ENCODE results near the gene GC. TPM values are rescaled to one million over a fixed set of nuclear protein-coding genes. Genes with fewer than 3 reads are reported as not detected.

GC gene
- total and polyA plus RNA-seq, 4 donors: 0.75 TPM; not detected in 3

- H3K36me3 ChIP-seq (ENCODE audit: control insufficient read depth in 1 of 2, insufficient read depth in 2 of 2, low read length in 1 of 2): no peaks in the 10 kb centered on the region
- no peak for ATAC-seq (ENCODE audit: low FRiP score)
- no peaks in the 10 kb centered on the region for H3K27me3 ChIP-seq (ENCODE audit: control insufficient read depth in 1 of 2, insufficient read depth in 2 of 2, low read length in 1 of 2)
- no peak for DNase-seq
- no peaks in the 10 kb centered on the region for H3K9me3 ChIP-seq (ENCODE audit: control insufficient read depth, low read length)
- H3K4me1 ChIP-seq (ENCODE audit: control insufficient read depth in 1 of 2, insufficient read depth in 2 of 2, low read length in 2 of 2): no peaks in the 10 kb centered on the region
- intact Hi-C loops (cut with DNase I): loop anchor here (5.0 kb wide), 1 partner anchor 523 kb away; no protein-coding TSS in a partner anchor
- no peak overlapping the region for H3K27ac ChIP-seq (ENCODE audit: low read depth in 1 of 2, low read length in 2 of 2)
- no peak overlapping the region for H3K4me3 ChIP-seq (ENCODE audit: low read length in 2 of 2)
- 33 to 43% methylated on average over 1 of the region's 1 CpG for WGBS, 2 donors
These were observed 73.9 kb downstream of the GC start for GRCh38 chr4:71709961-71710360.

GRCh38 chr4:71698141-71698540 lies 85.7 kb downstream of the GC start:
- Histone ChIP-seq H3K4me3 (ENCODE audit: low read length in 2 of 2) (no peak overlapping the region), H3K4me1 (ENCODE audit: control insufficient read depth in 1 of 2, insufficient read depth in 2 of 2, low read length in 2 of 2) (no peaks in the 10 kb centered on the region), H3K36me3 (ENCODE audit: control insufficient read depth in 1 of 2, insufficient read depth in 2 of 2, low read length in 1 of 2) (no peaks in the 10 kb centered on the region), H3K27me3 (ENCODE audit: control insufficient read depth in 1 of 2, insufficient read depth in 2 of 2, low read length in 1 of 2) (no peaks in the 10 kb centered on the region), H3K9me3 (ENCODE audit: control insufficient read depth, low read length) (no peaks in the 10 kb centered on the region), H3K27ac (ENCODE audit: low read depth in 1 of 2, low read length in 2 of 2) (no peak overlapping the region)
- WGBS, 2 donors: 92 to 95% methylated on average over 2 of the region's 2 CpGs
- no peak for DNase-seq
- intact Hi-C loops (cut with DNase I): no loop called here
- ATAC-seq (ENCODE audit: low FRiP score): no peak

- intact Hi-C loops (cut with DNase I): no loop called here
These were observed 86.8 kb downstream of the GC start for GRCh38 chr4:71697031-71697430.

GRCh38 chr4:71694961-71695360 lies 88.9 kb downstream of the GC start:
- WGBS, 2 donors: 60 to 64% methylated on average over 5 of the region's 5 CpGs
- no peak for DNase-seq
- no peak for ATAC-seq (ENCODE audit: low FRiP score)

More at GRCh38 chr4:71697031-71697430, 86.8 kb downstream of the GC start:
- no peaks in the 10 kb centered on the region for H3K27me3 ChIP-seq (ENCODE audit: control insufficient read depth in 1 of 2, insufficient read depth in 2 of 2, low read length in 1 of 2)
- WGBS, 2 donors: 80 to 90% methylated on average over 4 of the region's 4 CpGs
- no peak overlapping the region for H3K4me3 ChIP-seq (ENCODE audit: low read length in 2 of 2)
- no peak overlapping the region for H3K27ac ChIP-seq (ENCODE audit: low read depth in 1 of 2, low read length in 2 of 2)
- H3K36me3 ChIP-seq (ENCODE audit: control insufficient read depth in 1 of 2, insufficient read depth in 2 of 2, low read length in 1 of 2): no peaks in the 10 kb centered on the region
- DNase-seq: no peak
- no peak for ATAC-seq (ENCODE audit: low FRiP score)
- H3K9me3 ChIP-seq (ENCODE audit: control insufficient read depth, low read length): no peaks in the 10 kb centered on the region
- H3K4me1 ChIP-seq (ENCODE audit: control insufficient read depth in 1 of 2, insufficient read depth in 2 of 2, low read length in 2 of 2): no peaks in the 10 kb centered on the region

GRCh38 chr4:71692963-71693362 lies 90.9 kb downstream of the GC start:
- no peaks in the 10 kb centered on the region for H3K27me3 ChIP-seq (ENCODE audit: control insufficient read depth in 1 of 2, insufficient read depth in 2 of 2, low read length in 1 of 2)
- no peaks in the 10 kb centered on the region for H3K4me1 ChIP-seq (ENCODE audit: control insufficient read depth in 1 of 2, insufficient read depth in 2 of 2, low read length in 2 of 2)
- intact Hi-C loops (cut with DNase I): no loop called here
- no peak overlapping the region for H3K27ac ChIP-seq (ENCODE audit: low read depth in 1 of 2, low read length in 2 of 2)
- 94 to 95% methylated on average over 1 of the region's 1 CpG for WGBS, 2 donors
- no peak for DNase-seq
- ATAC-seq (ENCODE audit: low FRiP score): no peak
- H3K4me3 ChIP-seq (ENCODE audit: low read length in 2 of 2): no peak overlapping the region
- no peaks in the 10 kb centered on the region for H3K9me3 ChIP-seq (ENCODE audit: control insufficient read depth, low read length)
- no peaks in the 10 kb centered on the region for H3K36me3 ChIP-seq (ENCODE audit: control insufficient read depth in 1 of 2, insufficient read depth in 2 of 2, low read length in 1 of 2)

More at GRCh38 chr4:71694961-71695360, 88.9 kb downstream of the GC start:
- Histone ChIP-seq H3K9me3 (ENCODE audit: control insufficient read depth, low read length) (no peaks in the 10 kb centered on the region), H3K27me3 (ENCODE audit: control insufficient read depth in 1 of 2, insufficient read depth in 2 of 2, low read length in 1 of 2) (no peaks in the 10 kb centered on the region), H3K4me1 (ENCODE audit: control insufficient read depth in 1 of 2, insufficient read depth in 2 of 2, low read length in 2 of 2) (no peaks in the 10 kb centered on the region), H3K36me3 (ENCODE audit: control insufficient read depth in 1 of 2, insufficient read depth in 2 of 2, low read length in 1 of 2) (no peaks in the 10 kb centered on the region), H3K4me3 (ENCODE audit: low read length in 2 of 2) (no peak overlapping the region), H3K27ac (ENCODE audit: low read depth in 1 of 2, low read length in 2 of 2) (no peak overlapping the region)
- intact Hi-C loops (cut with DNase I): no loop called here

GRCh38 chr4:71692198-71692597 lies 91.7 kb downstream of the GC start:
- H3K9me3 ChIP-seq (ENCODE audit: control insufficient read depth, low read length): no peaks in the 10 kb centered on the region
- intact Hi-C loops (cut with DNase I): no loop called here
- H3K27ac ChIP-seq (ENCODE audit: low read depth in 1 of 2, low read length in 2 of 2): no peak overlapping the region
- H3K27me3 ChIP-seq (ENCODE audit: control insufficient read depth in 1 of 2, insufficient read depth in 2 of 2, low read length in 1 of 2): no peaks in the 10 kb centered on the region
- ATAC-seq (ENCODE audit: low FRiP score) (no peak), DNase-seq (no peak)
- H3K36me3 ChIP-seq (ENCODE audit: control insufficient read depth in 1 of 2, insufficient read depth in 2 of 2, low read length in 1 of 2): no peaks in the 10 kb centered on the region
- no peak overlapping the region for H3K4me3 ChIP-seq (ENCODE audit: low read length in 2 of 2)
- WGBS, 2 donors: 31 to 33% methylated on average over 2 of the region's 2 CpGs
- no peaks in the 10 kb centered on the region for H3K4me1 ChIP-seq (ENCODE audit: control insufficient read depth in 1 of 2, insufficient read depth in 2 of 2, low read length in 2 of 2)

Other genes starting within 250 kb of the GC start
- gene NPFFR2, start 247.9 kb upstream of the GC start, total RNA-seq: not detected
- not detected for gene NPFFR2, start 247.9 kb upstream of the GC start, polyA plus RNA-seq

Data from aorta (tissue), 5 donors.